ENCODE measurements around the gene EPHB4. TPM values are rescaled to one million over a fixed set of nuclear protein-coding genes. Genes with fewer than 3 reads are reported as not detected.

EPHB4 gene
- total and polyA plus RNA-seq, 2 donors (not counting 3 experiments of a cell fraction or from before 2014, with no cell fraction given) = 193 to 274 TPM

- POLR2A ChIA-PET = interaction anchor here (0.6 kb wide), 1 partner anchor 9 kb away, joined by 8 read pairs; no protein-coding TSS in a partner anchor
- intact Hi-C loops (cut with micrococcal nuclease) = no loop called here
- no peaks in the 10 kb centered on the region for H3K79me2 ChIP-seq (ENCODE audit: control insufficient read depth, insufficient read depth, low read length)
These were observed 49.2 kb downstream of the EPHB4 start for GRCh38 chr7:100778061-100778621.

More at GRCh38 chr7:100778061-100778621, 49.2 kb downstream of the EPHB4 start:
- dilution Hi-C loops (cut with MboI; ENCODE audit: extremely low pct_ligation_motif_present, low sequenced_read_pairs) = no loop called here
- Histone ChIP-seq H3K4me2 (ENCODE audit: insufficient read depth, low read length) (no peak overlapping the region), H3K9me1 (replicated peaks; ENCODE audit: control insufficient read depth, extremely low read depth, insufficient read depth, low read length) (no peaks in the 10 kb centered on the region), H3K9ac (replicated peaks; ENCODE audit: extremely low read depth, insufficient read depth, low read length) (no peak overlapping the region), H2AFZ (ENCODE audit: low read depth, low read length) (no peak overlapping the region), H3K27me3 (ENCODE audit: control insufficient read depth in 2 of 2, insufficient read depth in 2 of 2, low read length in 2 of 2) (no peaks in the 10 kb centered on the region), H3K27ac (ENCODE audit: insufficient read depth, low read depth, low read length) (no peak overlapping the region), H3K4me1 (ENCODE audit: control insufficient read depth, extremely low read depth, insufficient read depth, low read length) (no peaks in the 10 kb centered on the region), H4K20me1 (replicated peaks; ENCODE audit: control insufficient read depth, extremely low read depth, insufficient read depth, low read length) (no peaks in the 10 kb centered on the region), H3K36me3 (ENCODE audit: control insufficient read depth in 2 of 2, extremely low read depth in 1 of 2, insufficient read depth in 2 of 2, low read length in 2 of 2) (no peaks in the 10 kb centered on the region), H3K9me3 (replicated peaks; ENCODE audit: control insufficient read depth, insufficient read depth, low read length) (no peaks in the 10 kb centered on the region), H3K4me3 (replicated peaks in 1 of 3; ENCODE audit: insufficient read depth in 1 of 3, low read depth in 1 of 3, low read length in 3 of 3) (no peak overlapping the region)
- FAIRE-seq (no peak), DNase-seq (ENCODE audit: low read depth, low spot score) (no peak)
- TF ChIP-seq POLR2AphosphoS5 (IDR thresholded peaks at IDR 0.05; ENCODE audit: insufficient read depth, low read depth, low read length) = no peak
- no peak for TF ChIP-seq POLR2A (IDR thresholded peaks at IDR 0.05; ENCODE audit: low read depth, low read length)
- TF ChIP-seq JUN (IDR thresholded peaks at IDR 0.05; ENCODE audit: borderline replicate concordance, insufficient read depth, insufficient read length, low read depth) = no peak
- no peak for TF ChIP-seq CTCF (IDR thresholded peaks at IDR 0.05; ENCODE audit: extremely low read depth in 1 of 2, insufficient read depth in 1 of 2, low read depth in 1 of 2, low read length in 2 of 2)
- TF ChIP-seq GATA2 (IDR thresholded peaks at IDR 0.05; ENCODE audit: insufficient read depth, insufficient read length, low read depth, low read length) = no peak
- no peak for TF ChIP-seq EZH2 (IDR thresholded peaks at IDR 0.05; ENCODE audit: borderline replicate concordance, low read depth, low read length, severe bottlenecking)
- TF ChIP-seq, protein P1, sequence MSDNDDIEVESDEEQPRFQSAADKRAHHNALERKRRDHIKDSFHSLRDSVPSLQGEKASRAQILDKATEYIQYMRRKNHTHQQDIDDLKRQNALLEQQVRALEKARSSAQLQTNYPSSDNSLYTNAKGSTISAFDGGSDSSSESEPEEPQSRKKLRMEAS (IDR thresholded peaks at IDR 0.05; ENCODE audit: insufficient read depth, insufficient read length) = no peak
- no peak for TF ChIP-seq MYC (IDR thresholded peaks at IDR 0.05; ENCODE audit: low read depth, low read length)
- TF ChIP-seq FOS (IDR thresholded peaks at IDR 0.05; ENCODE audit: borderline replicate concordance, insufficient read depth, low read length) = no peak
- BruUV-seq (replicated peaks) = no TSS peak
- CTCF ChIA-PET = interaction anchor here (1.0 to 1.7 kb wide), 2 partner anchors 12 to 145 kb away, joined by 3 to 6 read pairs; no protein-coding TSS in a partner anchor

Data from endothelial cell of umbilical vein (primary cell).